Tibial nerve (tissue), 4 donors: ENCODE results near the gene FBXO38. TPM values are rescaled to one million over a fixed set of nuclear protein-coding genes. Genes with fewer than 3 reads are reported as not detected.

ENCODE experiments used
- DNase-seq, 2 donors: peaks; one replicate each; pipeline ENCODE4 v3.0.0-alpha.2; 2019; ENCODE audit warnings: low spot score in 2 of 2
- H3K27ac ChIP-seq, 4 donors: fragments of 200-600 bp; sonication (generic) in 3 of 4; one replicate each; pipeline ENCODE4 v1.5.1; 2017 to 2019; ENCODE audit warnings: mild to moderate bottlenecking in 1 of 4
- H3K27me3 ChIP-seq, 2 donors: fragments of 200-600 bp; sonication (generic) in 1 of 2; one replicate each; pipeline versions ENCODE4 v1.5.1 to v1.6.0; 2017 to 2019
- H3K36me3 ChIP-seq, 3 donors: fragments of 200-600 bp; sonication (generic); one replicate each; pipeline ENCODE4 v1.5.1; 2018 to 2019
- H3K4me1 ChIP-seq, 4 donors: fragments of 200-600 bp; sonication (generic) in 3 of 4; one replicate each; pipeline ENCODE4 v1.5.1; 2017 to 2019
- H3K4me3 ChIP-seq, 4 donors: fragments of 200-600 bp; sonication (generic) in 3 of 4; one replicate each; pipeline ENCODE4 v1.5.1; 2017 to 2019; ENCODE audit warnings: mild to moderate bottlenecking in 1 of 4, moderate library complexity in 1 of 4
- H3K9me3 ChIP-seq, 4 donors: fragments of 200-600 bp; sonication (generic) in 3 of 4; one replicate each; pipeline ENCODE4 v1.5.1; 2017 to 2019
- CTCF ChIP-seq, 5 experiments: fragments of 200-600 bp in 3 of 5; fragments of 450-650 bp in 2 of 5; sonication (generic) in 3 of 5; IDR thresholded peaks; one replicate each; pipeline ENCODE4 v1.5.1; 2016 to 2019; ENCODE audit warnings: antibody characterized with exemption in 5 of 5, mild to moderate bottlenecking in 3 of 5, moderate library complexity in 2 of 5
- EP300 ChIP-seq, 2 donors: sonication (generic); formaldehyde crosslinking; IDR thresholded peaks; one replicate each; pipeline ENCODE4 v1.6.1; 2017; ENCODE audit warnings: antibody characterized with exemption in 2 of 2, mild to moderate bottlenecking in 1 of 2
- POLR2A ChIP-seq, 2 donors: fragments of 450-650 bp; IDR thresholded peaks; one replicate each; pipeline ENCODE4 v1.6.1; 2017; ENCODE audit warnings: antibody characterized with exemption in 2 of 2, mild to moderate bottlenecking in 2 of 2, moderate library complexity in 2 of 2
- WGBS, 2 donors: methylation state at CpG; one replicate each; pipeline ENCODE4 v1.1.5; 2018; 5-methylcytosine and 5-hydroxymethylcytosine counted together
- total RNA-seq, 4 donors: library from RNA; depleted of rRNA; stranded (reverse); fragments of >200 nt; gene quantifications; one replicate each; pipeline ENCODE4 v1.1.0, GENCODE V29; 2016

The FBXO38 gene
- total RNA-seq, 4 donors from 2014 or later: 55.0 to 60.7 (median 56.4) TPM

- H3K4me1 ChIP-seq: peaks cover 0 to 59% (median 19%) of the 10 kb centered on the region in 4 donors
- H3K4me3 ChIP-seq: peak overlapping the region in 2 of 4 donors; percentile 86 to 94
- H3K27me3 ChIP-seq: no peaks in the 10 kb centered on the region
- TF ChIP-seq EP300 (IDR thresholded peaks at IDR 0.05) (no peak), CTCF (IDR thresholded peaks at IDR 0.05) (no peak), POLR2A (IDR thresholded peaks at IDR 0.05) (no peak)
- 85 to 100% methylated on average over 1 of the region's 1 CpG for WGBS, 2 donors
- H3K9me3 ChIP-seq: no peaks in the 10 kb centered on the region
- H3K36me3 ChIP-seq: peaks cover 0 to 7% (median 0%) of the 10 kb centered on the region in 3 donors
- peak overlapping the region in 1 of 4 donors; percentile 95 for H3K27ac ChIP-seq
- DNase-seq: no peak
Measured at GRCh38 chr5:148385094-148385493, 1.3 kb downstream of the FBXO38 start.

GRCh38 chr5:148386041-148386440 is 2.3 kb downstream of the FBXO38 start:
- peaks cover 0 to 7% (median 0%) of the 10 kb centered on the region in 3 donors for H3K36me3 ChIP-seq
- no peaks in the 10 kb centered on the region for H3K9me3 ChIP-seq
- no peak overlapping the region for H3K4me3 ChIP-seq
- TF ChIP-seq CTCF (IDR thresholded peaks at IDR 0.05) (no peak), POLR2A (IDR thresholded peaks at IDR 0.05) (no peak), EP300 (IDR thresholded peaks at IDR 0.05) (no peak)
- no peak overlapping the region for H3K27ac ChIP-seq
- peaks cover 0 to 66% (median 22%) of the 10 kb centered on the region in 4 donors for H3K4me1 ChIP-seq
- no peaks in the 10 kb centered on the region for H3K27me3 ChIP-seq
- DNase-seq: no peak
- 85 to 92% methylated on average over 1 of the region's 1 CpG for WGBS, 2 donors

- WGBS, 2 donors: 49 to 53% methylated on average over 3 of the region's 3 CpGs
- Histone ChIP-seq H3K27me3 (no peaks in the 10 kb centered on the region), H3K27ac (no peak overlapping the region), H3K4me1 (peaks cover 0 to 79% (median 27%) of the 10 kb centered on the region in 4 donors), H3K9me3 (no peaks in the 10 kb centered on the region), H3K4me3 (no peak overlapping the region), H3K36me3 (peaks cover 0 to 7% (median 0%) of the 10 kb centered on the region in 3 donors)
- no peak for DNase-seq
- no peak for TF ChIP-seq CTCF (IDR thresholded peaks at IDR 0.05)
- no peak for TF ChIP-seq POLR2A (IDR thresholded peaks at IDR 0.05)
- no peak for TF ChIP-seq EP300 (IDR thresholded peaks at IDR 0.05)
Measured at GRCh38 chr5:148387325-148387724, 3.6 kb downstream of the FBXO38 start.

- Histone ChIP-seq H3K4me1 (peaks cover 0 to 80% (median 28%) of the 10 kb centered on the region in 4 donors), H3K27me3 (no peaks in the 10 kb centered on the region), H3K27ac (no peak overlapping the region), H3K4me3 (no peak overlapping the region), H3K36me3 (peaks cover 0 to 7% (median 0%) of the 10 kb centered on the region in 3 donors), H3K9me3 (no peaks in the 10 kb centered on the region)
- 58 to 74% methylated on average over 1 of the region's 1 CpG for whole genome bisulfite sequencing, 2 donors
- TF ChIP-seq CTCF (IDR thresholded peaks at IDR 0.05): no peak
- no peak for TF ChIP-seq EP300 (IDR thresholded peaks at IDR 0.05)
- no peak for TF ChIP-seq POLR2A (IDR thresholded peaks at IDR 0.05)
- no peak for DNase-seq
Measured at GRCh38 chr5:148388696-148389095, 4.9 kb downstream of the FBXO38 start.

GRCh38 chr5:148390914-148391313 is 7.2 kb downstream of the FBXO38 start:
- TF ChIP-seq POLR2A (IDR thresholded peaks at IDR 0.05) (no peak), EP300 (IDR thresholded peaks at IDR 0.05) (no peak), CTCF (IDR thresholded peaks at IDR 0.05) (no peak)
- 65 to 69% methylated on average over 5 of the region's 5 CpGs for WGBS, 2 donors
- H3K27me3 ChIP-seq: no peaks in the 10 kb centered on the region
- no peak for DNase-seq
- H3K36me3 ChIP-seq: peaks cover 0 to 20% (median 0%) of the 10 kb centered on the region in 3 donors
- no peaks in the 10 kb centered on the region for H3K9me3 ChIP-seq
- peaks cover 0 to 86% (median 13%) of the 10 kb centered on the region in 4 donors for H3K4me1 ChIP-seq
- no peak overlapping the region for H3K4me3 ChIP-seq
- no peak overlapping the region for H3K27ac ChIP-seq
